Measurements from ENCODE around the gene KIF18A. TPM values are rescaled to one million over a fixed set of nuclear protein-coding genes. Genes with fewer than 3 reads are reported as not detected.

KIF18A gene
- total and polyA plus RNA-seq, 9 of the 15 experiments (the other 6 are each of a cell fraction or from before 2014, with no cell fraction given) = 15.1 to 36.1 (median 24.3) TPM

GRCh38 chr11:28107750-28108618, at the start of gene KIF18A, which contains the start of gene METTL15 (continued):
- no peak for TF ChIP-seq AFF1 (IDR thresholded peaks at IDR 0.05; ENCODE audit: low read depth in 1 of 2, partially characterized antibody in 2 of 2)
- no peak for TF ChIP-seq ZBTB43 (CRISPR knock-in tag; IDR thresholded peaks at IDR 0.05)
- no peak for TF ChIP-seq ARID3B (CRISPR knock-in tag; IDR thresholded peaks at IDR 0.05; ENCODE audit: borderline replicate concordance)
- TF ChIP-seq ZNF140 (CRISPR knock-in tag; IDR thresholded peaks at IDR 0.05) = no peak
- TF ChIP-seq ARID4B (CRISPR knock-in tag; IDR thresholded peaks at IDR 0.05) = peak; percentile 42; the same call in 1 of the 2 replicates
- TF ChIP-seq PHF20 (IDR thresholded peaks at IDR 0.05; ENCODE audit: partially characterized antibody) = peak; percentile 24
- peak; percentile 89 for TF ChIP-seq PHF8 (IDR thresholded peaks at IDR 0.05; ENCODE audit: borderline replicate concordance, low read length)
- TF ChIP-seq BRD9 (IDR thresholded peaks at IDR 0.05; ENCODE audit: low read depth, partially characterized antibody) = peak; percentile 9
- no peak for TF ChIP-seq NR2F6 (CRISPR knock-in tag; IDR thresholded peaks at IDR 0.05)
- no peak for TF ChIP-seq CBX2 (IDR thresholded peaks at IDR 0.05; ENCODE audit: insufficient read depth, low read length, poor library complexity, severe bottlenecking)
- no peak for TF ChIP-seq SIRT6 (IDR thresholded peaks at IDR 0.05; ENCODE audit: low read depth, low read length)
- no peak for TF ChIP-seq BDP1 (IDR thresholded peaks at IDR 0.05; ENCODE audit: insufficient read depth, insufficient read length)
- 0 out of 2 replicates have a peak, but pooled peaks have one; percentile 12 for TF ChIP-seq ZBED1 (IDR thresholded peaks at IDR 0.05)
- no peak for TF ChIP-seq SMAD2 (IDR thresholded peaks at IDR 0.05; ENCODE audit: low read depth, low read length)
- peak; percentile 84 for TF ChIP-seq POLR2B (IDR thresholded peaks at IDR 0.05; ENCODE audit: low read depth, partially characterized antibody)
- TF ChIP-seq ZNF212 (CRISPR knock-in tag; IDR thresholded peaks at IDR 0.05) = no peak

Measured in K562 (cell line).